HFFc6 (cell line): ENCODE measurements around the gene MYO18B. TPM values are rescaled to one million over a fixed set of nuclear protein-coding genes. Genes with fewer than 3 reads are reported as not detected.

Experiments used
- DNase-seq: peaks from one replicate; pipeline ENCODE4 v3.0.0-alpha.2; 2018
- H3K27ac Mint-ChIP-seq: 2 replicates; pipeline ENCODE4 v1.8.0; 2020; ENCODE audit warnings: mild to moderate bottlenecking, mixed read lengths
- H3K27me3 Mint-ChIP-seq: 2 replicates; pipeline ENCODE4 v1.8.0; 2021; ENCODE audit warnings: mild to moderate bottlenecking, moderate library complexity, mixed read lengths; ENCODE audit not compliant: insufficient read depth
- H3K36me3 Mint-ChIP-seq: 2 replicates; pipeline ENCODE4 v1.8.0; 2021; ENCODE audit warnings: low read depth, mixed read lengths
- H3K4me1 Mint-ChIP-seq: 2 replicates; pipeline ENCODE4 v1.8.0; 2020; ENCODE audit warnings: low read depth, mixed read lengths
- H3K4me3 Mint-ChIP-seq: 2 replicates; pipeline ENCODE4 v1.8.0; 2020; ENCODE audit warnings: mild to moderate bottlenecking, moderate library complexity, mixed read lengths
- H3K9me3 Mint-ChIP-seq: 2 replicates; pipeline ENCODE4 v1.8.0; 2020; ENCODE audit warnings: mild to moderate bottlenecking, mixed read lengths
- total RNA-seq, 6 experiments: library from RNA; stranded (reverse); fragmentation: NEBNext Ultra II Directional; extraction: Animal tissue kit (Norgen Biotek cat#: 25700); gene quantifications; 2 replicates in 1 of 6; 3 replicates in 5 of 6; pipeline ENCODE4 v1.2.3, GENCODE V29; 2021
- TF ChIP-seq, protein P1 (sequence below): fragments of 200-600 bp; sonication (generic); IDR thresholded peaks from 2 replicates; pipeline ENCODE4 v1.5.0; 2021; ENCODE audit warnings: antibody characterized with exemption, mild to moderate bottlenecking

Gene MYO18B
- total RNA-seq, 6 experiments from 2014 or later, result 0.02 TPM; not detected in 5

DNA sequence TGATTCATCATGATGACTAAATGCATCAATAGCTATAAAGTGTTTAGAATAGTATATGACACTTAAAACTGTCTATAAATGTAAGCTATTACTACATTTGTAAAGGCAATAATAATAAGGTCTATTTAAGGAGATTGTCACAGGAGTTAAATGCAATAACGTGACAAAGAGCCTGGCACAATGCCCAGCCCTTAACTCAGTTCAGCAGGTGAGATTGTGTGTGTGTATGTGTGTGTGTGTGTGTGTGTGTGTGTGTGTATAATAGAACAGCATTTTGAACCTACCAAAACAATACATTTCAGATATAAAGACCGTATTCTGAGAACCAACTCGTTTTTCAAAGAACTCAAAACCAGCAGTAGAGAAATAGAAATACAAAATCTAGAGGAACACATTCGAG is 177.5 kb downstream of the MYO18B start:
- TF ChIP-seq, protein P1, sequence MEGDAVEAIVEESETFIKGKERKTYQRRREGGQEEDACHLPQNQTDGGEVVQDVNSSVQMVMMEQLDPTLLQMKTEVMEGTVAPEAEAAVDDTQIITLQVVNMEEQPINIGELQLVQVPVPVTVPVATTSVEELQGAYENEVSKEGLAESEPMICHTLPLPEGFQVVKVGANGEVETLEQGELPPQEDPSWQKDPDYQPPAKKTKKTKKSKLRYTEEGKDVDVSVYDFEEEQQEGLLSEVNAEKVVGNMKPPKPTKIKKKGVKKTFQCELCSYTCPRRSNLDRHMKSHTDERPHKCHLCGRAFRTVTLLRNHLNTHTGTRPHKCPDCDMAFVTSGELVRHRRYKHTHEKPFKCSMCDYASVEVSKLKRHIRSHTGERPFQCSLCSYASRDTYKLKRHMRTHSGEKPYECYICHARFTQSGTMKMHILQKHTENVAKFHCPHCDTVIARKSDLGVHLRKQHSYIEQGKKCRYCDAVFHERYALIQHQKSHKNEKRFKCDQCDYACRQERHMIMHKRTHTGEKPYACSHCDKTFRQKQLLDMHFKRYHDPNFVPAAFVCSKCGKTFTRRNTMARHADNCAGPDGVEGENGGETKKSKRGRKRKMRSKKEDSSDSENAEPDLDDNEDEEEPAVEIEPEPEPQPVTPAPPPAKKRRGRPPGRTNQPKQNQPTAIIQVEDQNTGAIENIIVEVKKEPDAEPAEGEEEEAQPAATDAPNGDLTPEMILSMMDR, result no peak
- Mint-ChIP-seq H3K4me3 (no peak overlapping the region), H3K36me3 (peaks cover 12% of the 10 kb centered on the region), H3K4me1 (no peaks in the 10 kb centered on the region), H3K9me3 (peaks cover 67% of the 10 kb centered on the region), H3K27me3 (no peaks in the 10 kb centered on the region), H3K27ac (no peak overlapping the region)
- no peak for DNase-seq

DNA sequence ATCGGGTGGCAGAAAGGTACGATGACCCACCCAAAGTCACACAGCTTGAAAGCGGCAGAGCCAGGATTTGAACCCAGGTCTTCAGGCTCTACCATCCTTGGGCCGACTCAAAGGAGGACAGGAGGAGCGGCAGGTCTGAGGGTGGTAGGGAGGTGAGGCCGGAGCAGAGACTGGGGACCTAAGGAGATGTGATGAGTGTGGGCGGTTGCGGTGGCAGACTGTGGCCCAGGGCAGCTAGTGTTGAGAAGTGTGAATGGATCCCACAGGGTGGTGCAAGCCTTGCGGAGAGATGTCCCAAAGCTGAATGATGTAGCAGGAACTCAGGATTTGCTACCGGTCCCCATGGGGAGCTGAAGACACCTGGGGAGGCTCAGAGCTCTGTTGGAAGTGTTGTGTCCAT is 180.2 kb downstream of the MYO18B start:
- H3K27me3 Mint-ChIP-seq, result no peaks in the 10 kb centered on the region

DNA sequence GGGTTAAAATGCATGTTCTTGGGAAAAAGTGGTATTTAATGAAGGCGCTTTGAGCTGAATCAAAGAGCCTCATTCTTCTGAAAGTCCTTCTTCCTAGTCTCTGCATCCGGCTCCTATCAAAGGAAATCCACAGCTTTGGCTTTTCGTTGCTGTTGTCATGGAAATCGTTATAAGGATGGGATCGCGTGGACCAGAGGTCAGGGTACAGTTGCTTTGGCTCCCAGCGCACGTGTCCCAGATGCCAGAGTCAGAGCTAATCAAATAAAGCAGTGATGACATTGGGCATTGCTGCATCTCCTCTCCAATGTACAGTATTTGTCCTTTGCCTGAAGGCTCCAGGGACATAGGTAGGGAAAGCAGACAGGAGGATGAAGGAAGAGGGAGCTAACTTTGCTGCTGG is 181.9 kb downstream of the MYO18B start:
- no peak for DNase-seq
- Mint-ChIP-seq H3K27me3 (no peaks in the 10 kb centered on the region), H3K27ac (no peak overlapping the region), H3K9me3 (peaks cover 71% of the 10 kb centered on the region), H3K4me1 (no peaks in the 10 kb centered on the region), H3K4me3 (no peak overlapping the region), H3K36me3 (peaks cover 22% of the 10 kb centered on the region)
- TF ChIP-seq, protein P1, result no peak

More for the DNA sequence above, 180.2 kb downstream of the MYO18B start:
- Mint-ChIP-seq H3K4me3 (no peak overlapping the region), H3K36me3 (peaks cover 15% of the 10 kb centered on the region), H3K9me3 (peaks cover 73% of the 10 kb centered on the region), H3K4me1 (no peaks in the 10 kb centered on the region), H3K27ac (no peak overlapping the region)
- TF ChIP-seq, protein P1, result no peak
- no peak for DNase-seq

DNA sequence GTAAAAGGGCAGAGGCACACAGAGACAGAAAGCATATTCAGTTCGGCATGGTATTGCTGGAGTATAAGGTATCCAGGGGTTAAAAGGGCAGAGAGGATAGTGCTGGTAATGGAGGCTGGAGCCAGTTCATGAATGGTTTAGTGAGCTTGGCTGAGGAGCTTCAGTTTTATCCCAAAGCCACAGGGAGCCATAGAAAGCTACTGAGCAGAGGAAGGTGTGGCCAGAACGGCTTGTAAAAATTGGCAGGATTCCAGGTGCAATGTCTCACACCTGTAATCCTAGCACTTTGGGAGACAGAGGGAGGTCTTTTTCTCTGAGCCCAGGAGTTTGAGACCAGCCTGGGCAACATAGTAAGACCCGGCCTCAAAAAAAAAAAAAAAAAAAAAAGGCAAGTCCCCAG is 186.1 kb downstream of the MYO18B start:
- Mint-ChIP-seq H3K27me3 (no peaks in the 10 kb centered on the region), H3K4me1 (no peaks in the 10 kb centered on the region), H3K36me3 (peaks cover 16% of the 10 kb centered on the region), H3K4me3 (no peak overlapping the region), H3K9me3 (peaks cover 70% of the 10 kb centered on the region), H3K27ac (no peak overlapping the region)
- TF ChIP-seq, protein P1, result no peak
- DNase-seq, result no peak

DNA sequence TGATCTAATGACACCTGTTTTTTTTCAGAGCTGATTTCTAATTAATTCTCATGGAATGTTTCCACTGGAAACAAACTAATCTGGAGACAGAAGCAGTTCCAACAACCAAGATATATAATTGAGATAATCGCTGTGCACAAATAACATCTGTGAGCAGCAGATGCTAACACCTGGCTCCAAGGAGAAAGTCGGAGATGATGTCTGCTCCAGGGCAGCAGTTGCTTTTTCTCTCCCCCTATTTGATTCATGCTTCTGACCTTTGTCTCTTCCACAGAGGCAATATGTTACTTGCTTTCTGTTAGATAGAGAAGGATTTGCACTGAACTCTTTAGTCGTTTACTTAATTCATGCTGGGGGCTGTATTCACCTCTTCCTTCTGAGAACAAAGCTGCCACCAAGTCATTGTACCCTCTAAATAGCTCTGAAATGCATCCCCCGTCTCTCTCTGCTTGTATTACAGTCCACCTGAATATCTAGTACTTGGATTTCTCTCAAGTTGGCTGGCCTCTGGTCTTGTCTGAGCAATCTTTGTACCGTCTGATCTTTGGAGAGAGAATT is 187.4 kb downstream of the MYO18B start:
- Mint-ChIP-seq H3K4me1 (no peaks in the 10 kb centered on the region), H3K36me3 (peaks cover 10% of the 10 kb centered on the region), H3K9me3 (peaks cover 69% of the 10 kb centered on the region), H3K27ac (no peak overlapping the region), H3K27me3 (no peaks in the 10 kb centered on the region), H3K4me3 (no peak overlapping the region)
- TF ChIP-seq, protein P1, result no peak
- DNase-seq, result no peak

DNA sequence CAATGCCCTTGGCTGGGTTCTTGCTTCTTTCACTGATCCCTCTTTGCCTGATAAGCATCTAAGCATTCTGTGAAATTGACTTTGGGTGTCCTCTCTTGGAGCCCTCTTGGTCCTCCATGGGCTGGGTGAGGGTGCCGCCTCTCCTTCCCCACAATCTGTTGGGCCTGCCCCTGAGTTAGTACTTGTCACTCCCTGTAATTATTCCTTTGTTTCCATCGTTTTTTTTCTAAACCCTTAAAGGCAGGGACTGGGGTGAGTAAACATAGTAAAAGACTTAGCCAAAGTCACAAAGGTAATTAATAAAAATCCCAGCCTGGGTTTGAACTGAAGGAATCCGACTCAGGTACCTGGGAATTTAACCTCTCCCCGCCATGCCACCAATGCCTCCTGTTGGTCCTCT is 188.1 kb downstream of the MYO18B start:
- DNase-seq, result no peak
- TF ChIP-seq, protein P1, result no peak
- Mint-ChIP-seq H3K9me3 (peaks cover 70% of the 10 kb centered on the region), H3K27me3 (no peaks in the 10 kb centered on the region), H3K4me1 (no peaks in the 10 kb centered on the region), H3K27ac (no peak overlapping the region), H3K4me3 (no peak overlapping the region), H3K36me3 (peaks cover 7% of the 10 kb centered on the region)
